ENCODE results near the gene AADACL3. TPM values are rescaled to one million over a fixed set of nuclear protein-coding genes. Genes with fewer than 3 reads are reported as not detected.

The AADACL3 gene
- total and polyA plus RNA-seq, 2 experiments from 2014 or later = 0.10 TPM; not detected in 1

- Histone ChIP-seq H3K4me3 (no peak overlapping the region), H3K9me3 (ENCODE audit: low read depth) (peaks cover 8% of the 10 kb centered on the region), H3K4me2 (no peak overlapping the region), H3K9me2 (replicated peaks; ENCODE audit: insufficient read depth) (no peaks in the 10 kb centered on the region), H3K36me3 (replicated peaks; ENCODE audit: insufficient read depth, low read depth) (no peaks in the 10 kb centered on the region), H4K20me1 (ENCODE audit: insufficient read depth, poor library complexity, severe bottlenecking) (no peaks in the 10 kb centered on the region), H2AFZ (no peak overlapping the region), H3K27ac (no peak overlapping the region), H3K79me2 (no peaks in the 10 kb centered on the region), H3K27me3 (no peaks in the 10 kb centered on the region), H3K4me1 (ENCODE audit: insufficient read depth) (peaks cover 8% of the 10 kb centered on the region)
- no peak for DNase-seq (ENCODE audit: low spot score)
- TF ChIP-seq EZH2 (IDR thresholded peaks at IDR 0.05; ENCODE audit: borderline replicate concordance) = no peak
- no peak for TF ChIP-seq CTCF (IDR thresholded peaks at IDR 0.05; ENCODE audit: poor library complexity)
- TF ChIP-seq EZH2phosphoT487 (IDR thresholded peaks at IDR 0.05; ENCODE audit: low read depth, severe bottlenecking, unreplicated experiment) = no peak
- 91% methylated on average over 4 of the region's 4 CpGs for WGBS (ENCODE audit: low lambda C conversion rate, missing lambda C conversion rate)
Measured at GRCh38 chr1:12754738-12755137, 38.8 kb downstream of the AADACL3 start.

- no peak for DNase-seq (ENCODE audit: low spot score)
- H3K9me3 ChIP-seq (ENCODE audit: low read depth) = no peaks in the 10 kb centered on the region
- H2AFZ ChIP-seq = no peak overlapping the region
- no peak overlapping the region for H3K27ac ChIP-seq
- 68% methylated on average over 2 of the region's 2 CpGs for WGBS (ENCODE audit: low lambda C conversion rate, missing lambda C conversion rate)
- no peaks in the 10 kb centered on the region for H4K20me1 ChIP-seq (ENCODE audit: insufficient read depth, poor library complexity, severe bottlenecking)
- H3K4me1 ChIP-seq (ENCODE audit: insufficient read depth) = peaks cover 8% of the 10 kb centered on the region
- no peaks in the 10 kb centered on the region for H3K36me3 ChIP-seq (replicated peaks; ENCODE audit: insufficient read depth, low read depth)
- H3K27me3 ChIP-seq = no peaks in the 10 kb centered on the region
- H3K9me2 ChIP-seq (replicated peaks; ENCODE audit: insufficient read depth) = no peaks in the 10 kb centered on the region
- no peak overlapping the region for H3K4me2 ChIP-seq
- TF ChIP-seq EZH2phosphoT487 (IDR thresholded peaks at IDR 0.05; ENCODE audit: low read depth, severe bottlenecking, unreplicated experiment) (no peak), CTCF (IDR thresholded peaks at IDR 0.05; ENCODE audit: poor library complexity) (no peak), EZH2 (IDR thresholded peaks at IDR 0.05; ENCODE audit: borderline replicate concordance) (no peak)
- no peak overlapping the region for H3K4me3 ChIP-seq
- no peaks in the 10 kb centered on the region for H3K79me2 ChIP-seq
Measured at GRCh38 chr1:12756273-12756672, 40.4 kb downstream of the AADACL3 start.

GRCh38 chr1:12756768-12757413 lies 41.0 kb downstream of the AADACL3 start:
- 85% methylated on average over 6 of the region's 6 CpGs for WGBS (ENCODE audit: low lambda C conversion rate, missing lambda C conversion rate)
- DNase-seq (ENCODE audit: low spot score) = no peak
- Histone ChIP-seq H3K4me1 (ENCODE audit: insufficient read depth) (peaks cover 8% of the 10 kb centered on the region), H3K79me2 (no peaks in the 10 kb centered on the region), H4K20me1 (ENCODE audit: insufficient read depth, poor library complexity, severe bottlenecking) (no peaks in the 10 kb centered on the region), H3K4me3 (no peak overlapping the region), H2AFZ (no peak overlapping the region), H3K27me3 (no peaks in the 10 kb centered on the region), H3K9me3 (ENCODE audit: low read depth) (no peaks in the 10 kb centered on the region), H3K9me2 (replicated peaks; ENCODE audit: insufficient read depth) (no peaks in the 10 kb centered on the region), H3K27ac (no peak overlapping the region), H3K4me2 (no peak overlapping the region), H3K36me3 (replicated peaks; ENCODE audit: insufficient read depth, low read depth) (no peaks in the 10 kb centered on the region)
- no peak for TF ChIP-seq CTCF (IDR thresholded peaks at IDR 0.05; ENCODE audit: poor library complexity)
- no peak for TF ChIP-seq EZH2 (IDR thresholded peaks at IDR 0.05; ENCODE audit: borderline replicate concordance)
- no peak for TF ChIP-seq EZH2phosphoT487 (IDR thresholded peaks at IDR 0.05; ENCODE audit: low read depth, severe bottlenecking, unreplicated experiment)

All from hepatocyte (in vitro differentiated cells).